ENCODE results near the gene KDM4D. TPM values are rescaled to one million over a fixed set of nuclear protein-coding genes. Genes with fewer than 3 reads are reported as not detected.

The KDM4D gene
- total and polyA plus RNA-seq, 2 of the 4 experiments (the other 2 are of a cell fraction), result 0.90 to 1.1 TPM

DNA sequence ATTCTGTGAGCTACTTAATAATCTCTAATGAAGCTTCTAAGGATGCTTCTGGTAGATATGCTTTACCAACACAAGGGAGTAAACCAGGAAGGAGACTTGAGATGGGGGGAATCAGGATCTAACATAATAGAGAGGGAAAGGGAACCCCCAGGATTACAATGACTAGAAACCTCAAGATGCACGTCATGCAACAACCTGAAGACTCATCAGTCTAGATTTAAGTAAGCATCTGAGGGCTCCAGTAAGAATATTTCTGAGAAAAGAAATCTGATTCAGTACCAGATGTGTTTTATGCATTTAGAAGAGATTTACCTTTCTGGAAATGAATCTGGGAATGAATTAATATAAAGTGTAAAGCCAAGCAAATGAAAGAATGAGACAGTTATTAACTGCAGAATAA, 15.2 kb downstream of the KDM4D start:
- Histone ChIP-seq H3K9me1 (ENCODE audit: insufficient read depth, low read length) (no peaks in the 10 kb centered on the region), H3K4me2 (ENCODE audit: low read depth, low read length) (no peak overlapping the region), H3K4ac (ENCODE audit: low read depth, low read length) (no peak overlapping the region), H2BK120ac (ENCODE audit: low read depth, low read length) (no peak overlapping the region), H4K91ac (ENCODE audit: insufficient read depth, low read depth, low read length) (no peak overlapping the region), H2BK5ac (ENCODE audit: low read depth, low read length, poor library complexity, severe bottlenecking) (no peak overlapping the region), H3K23ac (ENCODE audit: low read depth, low read length) (no peak overlapping the region), H3K79me1 (ENCODE audit: low read depth in 1 of 2, low read length in 2 of 2) (no peaks in the 10 kb centered on the region), H3K18ac (ENCODE audit: low read depth, low read length) (no peak overlapping the region), H3K36me3 (ENCODE audit: control insufficient read depth, insufficient read depth, low read length) (no peaks in the 10 kb centered on the region), H3K9ac (ENCODE audit: low read depth, low read length) (no peak overlapping the region), H2AK5ac (ENCODE audit: low read depth, low read length) (no peak overlapping the region), H3K9me3 (ENCODE audit: control insufficient read depth, insufficient read depth, low read length) (no peaks in the 10 kb centered on the region), H2BK20ac (ENCODE audit: low read depth, low read length) (no peak overlapping the region), H3K27me3 (ENCODE audit: control insufficient read depth, insufficient read depth, low read length) (peaks cover 5% of the 10 kb centered on the region; the same call in 1 of the 2 replicates), H3K56ac (ENCODE audit: extremely low read depth, insufficient read depth, low read length) (no peak overlapping the region), H2BK15ac (ENCODE audit: low read depth, low read length) (no peak overlapping the region), H3K14ac (replicated peaks; ENCODE audit: low read depth, low read length) (no peak overlapping the region), H2AFZ (replicated peaks; ENCODE audit: low read length, poor library complexity) (no peak overlapping the region), H4K20me1 (ENCODE audit: insufficient read depth, low read length) (no peaks in the 10 kb centered on the region), H4K8ac (ENCODE audit: low read depth in 2 of 2, low read length in 2 of 2) (no peak overlapping the region), H3K27ac (ENCODE audit: insufficient read depth, low read length) (no peak overlapping the region), H3K4me3 (ENCODE audit: insufficient read depth, low read depth, low read length) (no peak overlapping the region), H2AK9ac (replicated peaks; ENCODE audit: low read depth, low read length, poor library complexity) (no peak overlapping the region), H3K4me1 (ENCODE audit: control insufficient read depth, insufficient read depth, low read length) (no peaks in the 10 kb centered on the region), H4K5ac (ENCODE audit: low read depth, low read length) (no peak overlapping the region)
- in situ Hi-C loops (cut with MboI; ENCODE audit: low sequenced_read_pairs), result no loop called here
- ATAC-seq (ENCODE audit: low read depth) (no peak), DNase-seq (no peak)
- BruUV-seq (replicated peaks), result no TSS peak
- TF ChIP-seq RAD21 (IDR thresholded peaks at IDR 0.05; ENCODE audit: low read length) (no peak), CHD1 (IDR thresholded peaks at IDR 0.05; ENCODE audit: low read depth, low read length) (no peak), POLR2A (IDR thresholded peaks at IDR 0.05; ENCODE audit: low read depth, low read length) (no peak), RFX5 (IDR thresholded peaks at IDR 0.05; ENCODE audit: low read depth, low read length) (no peak), MAZ (IDR thresholded peaks at IDR 0.05; ENCODE audit: borderline replicate concordance, low read depth, low read length) (no peak), MXI1 (IDR thresholded peaks at IDR 0.05; ENCODE audit: borderline replicate concordance, low read depth, low read length) (no peak), FOS (IDR thresholded peaks at IDR 0.05; ENCODE audit: low read depth, low read length) (no peak)
- dilution Hi-C loops (cut with HindIII; ENCODE audit: low sequenced_read_pairs, unreplicated experiment), result no loop called here
- no CpG with 5 or more reads among the region's 1 CpG for WGBS, 2 experiments (ENCODE audit: extremely low coverage in 2 of 2, insufficient read length in 1 of 2)
- POLR2A ChIA-PET (ENCODE audit: unreplicated experiment), result no interaction called here
- intact Hi-C loops (cut with micrococcal nuclease), result no loop called here
- CTCF ChIA-PET, result no interaction called here
